Upper lobe of left lung (tissue), 4 donors: Measurements from ENCODE around the gene MARCHF7.

Experiments used
- CTCF ChIP-seq, 6 experiments: fragments of 450-650 bp in 4 of 6; fragments of 200-600 bp in 2 of 6; sonication (generic) in 2 of 6; IDR thresholded peaks; one replicate each; pipeline ENCODE4 v1.5.1; 2016 to 2019; ENCODE audit warnings: antibody characterized with exemption in 6 of 6
- POLR2A ChIP-seq, 4 donors: fragments of 450-650 bp; IDR thresholded peaks; one replicate each; pipeline ENCODE4 v1.5.1; 2016 to 2017; ENCODE audit warnings: antibody characterized with exemption in 4 of 4, mild to moderate bottlenecking in 2 of 4

GRCh38 chr2:159695795-159696448 lies 16.4 kb upstream of the MARCHF7 start:
- TF ChIP-seq CTCF (IDR thresholded peaks at IDR 0.05): no peak
- no peak for TF ChIP-seq POLR2A (IDR thresholded peaks at IDR 0.05)
